Naive thymus-derived CD4-positive, alpha-beta T cell (primary cell): ENCODE data around the gene TSPAN15. TPM values are rescaled to one million over a fixed set of nuclear protein-coding genes. Genes with fewer than 3 reads are reported as not detected.
"Not testable (repeated sequence)": the region's sequence is repeated elsewhere in the genome, so short reads cannot be mapped to it uniquely, and the experiment has no call there.

ENCODE experiments used
- ATAC-seq: fragments of 150-1000 bp; cut with Tn5 transposase; 2 replicates; pipeline ENCODE4 v1.10.0; 2021; ENCODE audit warnings: mild to moderate bottlenecking, moderate library complexity
- CTCF ChIA-PET: fragments of 350-600 bp; sonication (Branson Sonifier 250); formaldehyde crosslinking; loops from one replicate; lab custom pipeline; 2021; ENCODE audit warnings: antibody characterized with exemption; lab: Charles Lee
- POLR2A ChIA-PET: fragments of 350-600 bp; sonication (Branson Sonifier 250); formaldehyde crosslinking; loops from one replicate; lab custom pipeline; 2021; ENCODE audit warnings: antibody characterized with exemption, inconsistent platforms; lab: Charles Lee
- DNase-seq, 9 donors: peaks; one replicate each; pipeline versions ENCODE4 v3.0.0 to v3.0.0-alpha.2; 2020 to 2022; ENCODE audit warnings: mixed read lengths in 1 of 9
- H3K27ac ChIP-seq: one replicate; pipeline ENCODE4 v1.7.0; 2013; ENCODE audit warnings: mild to moderate bottlenecking, low read depth, low read length, moderate library complexity
- H3K27me3 ChIP-seq, 2 donors: one replicate each; pipeline ENCODE4 v1.7.0; 2013; ENCODE audit warnings: low read length in 2 of 2, mild to moderate bottlenecking in 2 of 2, moderate library complexity in 2 of 2; ENCODE audit not compliant: control insufficient read depth in 2 of 2, insufficient read depth in 2 of 2
- H3K36me3 ChIP-seq, 3 experiments: 1 replicate in 2 of 3; 2 replicates in 1 of 3; pipeline ENCODE4 v1.7.0; 2013; ENCODE audit warnings: low read length in 3 of 3, mild to moderate bottlenecking in 3 of 3, moderate library complexity in 1 of 3; ENCODE audit not compliant: insufficient read depth in 3 of 3, control insufficient read depth in 2 of 3
- H3K4me1 ChIP-seq, 2 donors: one replicate each; pipeline ENCODE4 v1.7.0; 2013; ENCODE audit warnings: low read length in 2 of 2, mild to moderate bottlenecking in 2 of 2, moderate library complexity in 1 of 2; ENCODE audit not compliant: control insufficient read depth in 2 of 2, insufficient read depth in 2 of 2
- H3K4me3 ChIP-seq: 2 replicates; pipeline ENCODE4 v1.7.0; 2013; ENCODE audit warnings: mild to moderate bottlenecking, low read length
- H3K9me3 ChIP-seq, 3 experiments: 1 replicate in 2 of 3; 2 replicates in 1 of 3; pipeline ENCODE4 v1.7.0; 2013; ENCODE audit warnings: low read length in 3 of 3; ENCODE audit not compliant: control insufficient read depth in 2 of 3
- H3K27ac Mint-ChIP-seq, 9 donors: one replicate each; pipeline ENCODE4 v1.8.0; 2020 to 2022; ENCODE audit warnings: mixed read lengths in 9 of 9, mild to moderate bottlenecking in 8 of 9, moderate library complexity in 5 of 9, inconsistent platforms in 2 of 9
- H3K27me3 Mint-ChIP-seq, 5 donors: one replicate each; pipeline ENCODE4 v1.8.0; 2021 to 2022; ENCODE audit warnings: mixed read lengths in 5 of 5, mild to moderate bottlenecking in 1 of 5
- H3K36me3 Mint-ChIP-seq, 5 donors: one replicate each; pipeline ENCODE4 v1.8.0; 2020 to 2022; ENCODE audit warnings: mixed read lengths in 5 of 5, mild to moderate bottlenecking in 3 of 5, inconsistent platforms in 1 of 5
- H3K4me1 Mint-ChIP-seq, 7 donors: one replicate each; pipeline ENCODE4 v1.8.0; 2020 to 2022; ENCODE audit warnings: mixed read lengths in 7 of 7, mild to moderate bottlenecking in 3 of 7, inconsistent platforms in 1 of 7
- H3K4me3 Mint-ChIP-seq, 10 donors: one replicate each; pipeline ENCODE4 v1.8.0; 2020 to 2022; ENCODE audit warnings: mild to moderate bottlenecking in 10 of 10, mixed read lengths in 10 of 10, moderate library complexity in 6 of 10, inconsistent platforms in 2 of 10
- H3K9me3 Mint-ChIP-seq, 11 donors: one replicate each; pipeline ENCODE4 v1.8.0; 2020 to 2022; ENCODE audit warnings: mixed read lengths in 11 of 11, mild to moderate bottlenecking in 4 of 11, inconsistent platforms in 1 of 11, moderate library complexity in 1 of 11
- intact Hi-C, 2 donors: fragments of 100-400 bp; cut with micrococcal nuclease; formaldehyde crosslinking; loops; one replicate each; pipeline ENCODE4 v1.15.1; 2023
- polyA plus RNA-seq, 2 donors: library from polyadenylated mRNA; unstranded; fragments of 300-500 nt; fragmentation: Illumina TruSeq; gene quantifications; one replicate each; pipeline ENCODE4 v1.2.3, GENCODE V29; 2021
- total RNA-seq, 6 experiments: library from RNA in 5 of 6; stranded (reverse) in 5 of 6; gene quantifications; 1 replicate in 5 of 6; 2 replicates in 1 of 6; pipeline ENCODE4 v1.2.3 and lab custom pipeline; 2021 to 2026

The TSPAN15 gene
- total and polyA plus RNA-seq, 7 experiments from 2014 or later = 1.2 to 7.2 (median 2.1) TPM

GRCh38 chr10:69446229-69446628 lies 5.0 kb upstream of the TSPAN15 start:
- intact Hi-C loops = no loop called here
- Histone ChIP-seq H3K27ac (no peak overlapping the region), H3K36me3 (no peaks in the 10 kb centered on the region), H3K4me3 (no peak overlapping the region), H3K9me3 (no peaks in the 10 kb centered on the region), H3K27me3 (no peaks in the 10 kb centered on the region), H3K4me1 (peaks cover 0 to 6% of the 10 kb centered on the region in 2 donors)
- ATAC-seq = no peak
- H3K27ac Mint-ChIP-seq = peak overlapping the region in 1 of 9 donors; percentile 9
- ChIA-PET POLR2A (no interaction called here), CTCF (interaction anchor here (0.6 to 1.4 kb wide), 3 partner anchors 31 to 212 kb away, joined by 3 to 4 read pairs (median 3); no protein-coding TSS in a partner anchor)
- H3K27me3 Mint-ChIP-seq = peaks cover 0 to 19% (median 0%) of the 10 kb centered on the region in 5 donors
- peaks cover 0 to 3% (median 0%) of the 10 kb centered on the region in 11 donors for H3K9me3 Mint-ChIP-seq
- no peak overlapping the region for H3K4me3 Mint-ChIP-seq
- peaks cover 10 to 17% (median 13%) of the 10 kb centered on the region in 7 donors for H3K4me1 Mint-ChIP-seq
- DNase-seq = no peak
- peaks cover 0 to 3% (median 0%) of the 10 kb centered on the region in 5 donors for H3K36me3 Mint-ChIP-seq

- intact Hi-C loops = no loop called here
- peaks cover 0 to 6% of the 10 kb centered on the region in 2 donors for H3K4me1 ChIP-seq
- POLR2A ChIA-PET = no interaction called here
- H3K4me3 ChIP-seq = no peak overlapping the region
- no peak for ATAC-seq
- Mint-ChIP-seq H3K4me3 (no peak overlapping the region), H3K27ac (no peak overlapping the region), H3K4me1 (peaks cover 11 to 17% (median 14%) of the 10 kb centered on the region in 7 donors), H3K27me3 (peaks cover 0 to 16% (median 0%) of the 10 kb centered on the region in 5 donors), H3K9me3 (peaks cover 0 to 3% (median 0%) of the 10 kb centered on the region in 11 donors), H3K36me3 (peaks cover 0 to 3% (median 0%) of the 10 kb centered on the region in 5 donors)
- H3K9me3 ChIP-seq = no peaks in the 10 kb centered on the region
- CTCF ChIA-PET = interaction anchor here (0.6 to 1.4 kb wide), 4 partner anchors 31 to 213 kb away, joined by 3 to 4 read pairs (median 3); no protein-coding TSS in a partner anchor
- H3K27me3 ChIP-seq = no peaks in the 10 kb centered on the region
- no peak for DNase-seq
- H3K27ac ChIP-seq = no peak overlapping the region
- H3K36me3 ChIP-seq = no peaks in the 10 kb centered on the region
Measured at GRCh38 chr10:69446650-69447151, 4.6 kb upstream of the TSPAN15 start.

GRCh38 chr10:69449841-69450240 lies 1.4 kb upstream of the TSPAN15 start:
- CTCF ChIA-PET = interaction anchor here (0.9 to 1.3 kb wide), 4 partner anchors 19 to 43 kb away, joined by 3 read pairs; no protein-coding TSS in a partner anchor
- Histone ChIP-seq H3K27ac (no peak overlapping the region), H3K36me3 (no peaks in the 10 kb centered on the region), H3K27me3 (no peaks in the 10 kb centered on the region), H3K4me1 (peaks cover 0 to 6% of the 10 kb centered on the region in 2 donors), H3K9me3 (no peaks in the 10 kb centered on the region), H3K4me3 (no peak overlapping the region)
- peak; percentile 62 for ATAC-seq
- intact Hi-C loops = loop anchor here in 1 of 2 donors (1.0 kb wide), 1 partner anchor 58 kb away; no protein-coding TSS in a partner anchor
- Mint-ChIP-seq H3K9me3 (peaks cover 0 to 1% (median 0%) of the 10 kb centered on the region in 11 donors), H3K36me3 (peaks cover 0 to 4% (median 0%) of the 10 kb centered on the region in 5 donors), H3K27ac (peak overlapping the region in 8 of 9 donors; percentile 3 to 81 (median 56)), H3K4me3 (peak overlapping the region in 5 of 10 donors; percentile 4 to 58 (median 47)), H3K4me1 (peaks cover 13 to 28% (median 22%) of the 10 kb centered on the region in 7 donors), H3K27me3 (peaks cover 0 to 14% (median 5%) of the 10 kb centered on the region in 5 donors)
- peak in 8 of 9 donors; percentile 25 to 47 (median 35) for DNase-seq
- POLR2A ChIA-PET = no interaction called here

- H3K36me3 Mint-ChIP-seq, H3K27ac ChIP-seq, H3K27me3 ChIP-seq, ATAC-seq, H3K27ac Mint-ChIP-seq, intact Hi-C loops, H3K36me3 ChIP-seq, DNase-seq, H3K4me3 ChIP-seq, H3K9me3 ChIP-seq, H3K4me1 ChIP-seq, H3K9me3 Mint-ChIP-seq: not testable (repeated sequence)
- H3K4me3 Mint-ChIP-seq = peak overlapping the region in 7 of 10 donors; percentile 80 to 92 (median 86)
- H3K27me3 Mint-ChIP-seq = peaks cover 0 to 14% (median 5%) of the 10 kb centered on the region in 5 donors
- peaks cover 13 to 28% (median 22%) of the 10 kb centered on the region in 7 donors for H3K4me1 Mint-ChIP-seq
- ChIA-PET CTCF (interaction anchor here (0.9 to 1.3 kb wide), 5 partner anchors 18 to 57 kb away, joined by 3 read pairs; no protein-coding TSS in a partner anchor), POLR2A (interaction anchor here (0.6 kb wide), 1 partner anchor 13 kb away, joined by 3 read pairs; no protein-coding TSS in a partner anchor)
Measured at GRCh38 chr10:69450395-69450794, 870 bp upstream of the TSPAN15 start.

- Mint-ChIP-seq H3K36me3 (peaks cover 0 to 4% (median 0%) of the 10 kb centered on the region in 5 donors), H3K27me3 (peaks cover 0 to 15% (median 5%) of the 10 kb centered on the region in 5 donors), H3K9me3 (peaks cover 0 to 1% (median 0%) of the 10 kb centered on the region in 11 donors), H3K4me1 (peaks cover 13 to 28% (median 22%) of the 10 kb centered on the region in 7 donors), H3K4me3 (peak overlapping the region; percentile 80 to 92 (median 87)), H3K27ac (peak overlapping the region in 3 of 9 donors; percentile 38 to 82 (median 69))
- DNase-seq = peak in 2 of 9 donors; percentile 12 to 15
- no peaks in the 10 kb centered on the region for H3K36me3 ChIP-seq
- ChIA-PET CTCF (interaction anchor here (0.6 kb wide), 1 partner anchor 20 kb away, joined by 3 read pairs; no protein-coding TSS in a partner anchor), POLR2A (no interaction called here)
- no peaks in the 10 kb centered on the region for H3K27me3 ChIP-seq
- intact Hi-C loops = loop anchor here in 1 of 2 donors (1.0 kb wide), 3 partner anchors 26 to 55 kb away; no protein-coding TSS in a partner anchor
- H3K27ac ChIP-seq = peak overlapping the region; percentile 49
- no peak for ATAC-seq
- no peaks in the 10 kb centered on the region for H3K9me3 ChIP-seq
- H3K4me1 ChIP-seq = peaks cover 0 to 6% of the 10 kb centered on the region in 2 donors
- peak overlapping the region; percentile 67 for H3K4me3 ChIP-seq
Measured at GRCh38 chr10:69451784-69452251, 553 bp downstream of the TSPAN15 start.

- ChIA-PET CTCF (no interaction called here), POLR2A (interaction anchor here (0.7 to 0.9 kb wide), 2 partner anchors 41 to 45 kb away, joined by 3 to 4 read pairs; no protein-coding TSS in a partner anchor)
- Histone ChIP-seq H3K4me3 (no peak overlapping the region), H3K27me3 (no peaks in the 10 kb centered on the region), H3K9me3 (no peaks in the 10 kb centered on the region), H3K36me3 (no peaks in the 10 kb centered on the region), H3K27ac (no peak overlapping the region), H3K4me1 (peaks cover 0 to 6% of the 10 kb centered on the region in 2 donors)
- H3K9me3 Mint-ChIP-seq = peaks cover 0 to 1% (median 0%) of the 10 kb centered on the region in 11 donors
- H3K4me1 Mint-ChIP-seq = peaks cover 13 to 28% (median 22%) of the 10 kb centered on the region in 7 donors
- H3K27me3 Mint-ChIP-seq = peaks cover 0 to 15% (median 5%) of the 10 kb centered on the region in 5 donors
- no peak for ATAC-seq
- intact Hi-C loops = no loop called here
- no peak for DNase-seq
- peak overlapping the region in 3 of 9 donors; percentile 3 to 67 (median 31) for H3K27ac Mint-ChIP-seq
- H3K36me3 Mint-ChIP-seq = peaks cover 0 to 4% (median 0%) of the 10 kb centered on the region in 5 donors
- H3K4me3 Mint-ChIP-seq = peak overlapping the region; percentile 56 to 91 (median 80)
Measured at GRCh38 chr10:69452676-69453415, 1.6 kb downstream of the TSPAN15 start.
